NCI-H1092 (cell line): Measurements from ENCODE around the gene SLC47A2.

Experiments
- DNase-seq: peaks from one replicate; lab custom pipeline; 2025; lab: John Stamatoyannopoulos, UW

The SLC47A2 gene

DNA sequence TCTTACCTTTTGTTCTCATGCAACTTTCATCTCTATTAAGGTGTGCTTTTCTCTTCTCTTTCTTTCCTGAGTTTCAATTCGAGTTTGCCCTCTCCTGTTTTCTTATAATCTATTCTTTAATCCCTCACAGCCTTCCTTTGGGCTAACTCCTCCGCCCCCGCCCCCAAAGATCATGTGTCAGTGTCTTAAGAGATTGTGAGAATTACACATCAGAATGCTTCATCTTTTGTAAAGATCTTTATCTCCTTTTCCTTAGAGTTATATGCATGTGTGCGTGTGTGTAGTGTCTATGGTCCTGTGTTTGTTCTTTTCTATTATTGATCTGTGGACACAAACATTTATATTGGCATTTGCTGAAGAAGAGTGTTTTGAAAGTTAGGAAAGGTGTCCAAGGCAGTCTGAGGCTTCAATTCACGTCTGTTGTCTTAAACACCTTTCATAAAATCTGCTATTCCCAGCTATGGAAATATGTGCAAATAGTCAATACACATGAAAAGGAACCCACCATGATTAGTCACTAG is 74.0 kb downstream of the SLC47A2 start:
- DNase-seq: no peak

DNA sequence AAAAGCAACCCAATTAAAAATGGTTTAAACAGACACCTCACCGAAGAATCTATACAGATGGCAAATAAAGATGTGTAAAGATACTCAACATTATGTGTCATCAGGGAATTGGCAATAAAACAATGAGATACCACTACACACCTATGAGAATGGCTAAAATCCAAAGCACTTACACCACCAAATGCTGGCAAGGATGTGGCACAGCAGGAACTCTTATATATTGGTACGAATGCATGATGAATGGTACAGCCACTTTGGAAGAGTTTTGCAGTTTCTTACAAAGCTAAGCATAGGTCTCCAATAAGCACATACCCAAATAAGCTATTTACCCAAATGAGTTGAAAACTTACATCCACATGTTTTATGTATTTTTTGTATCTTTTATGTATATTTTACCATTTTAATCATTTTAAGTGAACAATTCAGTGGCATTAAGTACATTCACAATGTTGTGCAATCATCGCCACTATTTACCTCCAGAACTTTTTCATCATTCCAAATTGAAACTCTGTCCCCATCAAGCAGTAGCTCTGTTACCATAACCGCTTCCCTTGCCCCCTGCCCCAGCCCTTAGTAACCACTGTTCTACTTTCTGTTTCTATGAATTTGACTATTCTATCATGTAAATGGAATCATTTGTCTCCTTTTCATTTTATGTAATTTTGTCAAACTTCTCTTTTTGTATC is 74.6 kb downstream of the SLC47A2 start:
- no peak for DNase-seq

GRCh38 chr17:19631905-19632304 is 84.5 kb downstream of the SLC47A2 start:
- DNase-seq: no peak

GRCh38 chr17:19630661-19631060 is 85.7 kb downstream of the SLC47A2 start:
- DNase-seq: no peak

- no peak for DNase-seq
Measured at GRCh38 chr17:19630035-19630434, 86.3 kb downstream of the SLC47A2 start.

- DNase-seq: no peak
Measured at GRCh38 chr17:19629449-19629848, 86.9 kb downstream of the SLC47A2 start.
